ENCODE measurements around the gene THOC7. TPM values are rescaled to one million over a fixed set of nuclear protein-coding genes. Genes with fewer than 3 reads are reported as not detected.

The THOC7 gene
- total RNA-seq, 6 donors from 2014 or later = 16.2 to 77.7 (median 40.6) TPM

- no peaks in the 10 kb centered on the region for H3K9me3 ChIP-seq
- DNase-seq (no peak), ATAC-seq (ENCODE audit: low FRiP score in 2 of 2) (no peak)
- peaks cover 7 to 19% (median 15%) of the 10 kb centered on the region in 4 donors for H3K4me1 ChIP-seq
- WGBS, 2 donors = 1 to 5% methylated on average over 3 of the region's 3 CpGs
- no peaks in the 10 kb centered on the region for H3K27me3 ChIP-seq
- no peak for TF ChIP-seq POLR2AphosphoS5 (IDR thresholded peaks at IDR 0.05)
- no peaks in the 10 kb centered on the region for H3K36me3 ChIP-seq
- peak overlapping the region; percentile 93 to 99 (median 96) for H3K27ac ChIP-seq
- peak overlapping the region; percentile 89 to 99 (median 97) for H3K4me3 ChIP-seq
These were observed 1.3 kb upstream of the THOC7 start for GRCh38 chr3:63864965-63865327.

GRCh38 chr3:63864008-63864964 is 681 bp upstream of the THOC7 start:
- ATAC-seq (ENCODE audit: low FRiP score in 2 of 2) = peak; percentile 39 to 63
- Histone ChIP-seq H3K27me3 (no peaks in the 10 kb centered on the region), H3K27ac (peak overlapping the region; percentile 93 to 99 (median 96)), H3K36me3 (no peaks in the 10 kb centered on the region), H3K4me3 (peak overlapping the region; percentile 89 to 99 (median 97)), H3K9me3 (no peaks in the 10 kb centered on the region), H3K4me1 (peaks cover 7 to 19% (median 15%) of the 10 kb centered on the region in 4 donors)
- 0% methylated on average over 27 to 70 of the region's 93 CpGs for WGBS, 2 donors
- TF ChIP-seq CTCF (IDR thresholded peaks at IDR 0.05) (no peak), POLR2A (IDR thresholded peaks at IDR 0.05) (peak in 1 of 4 donors; percentile 21), EP300 (IDR thresholded peaks at IDR 0.05) (no peak), POLR2AphosphoS5 (IDR thresholded peaks at IDR 0.05) (peak in 1 of 2 donors; percentile 4)
- peak; percentile 55 to 91 for DNase-seq

GRCh38 chr3:63862804-63863149 is 828 bp downstream of the THOC7 start:
- H3K4me1 ChIP-seq = peaks cover 7 to 19% (median 15%) of the 10 kb centered on the region in 4 donors
- peak overlapping the region in 3 of 4 donors; percentile 89 to 99 (median 96) for H3K4me3 ChIP-seq
- no peaks in the 10 kb centered on the region for H3K9me3 ChIP-seq
- no peak for TF ChIP-seq EP300 (IDR thresholded peaks at IDR 0.05)
- no peak for TF ChIP-seq POLR2A (IDR thresholded peaks at IDR 0.05)
- no peak for TF ChIP-seq POLR2AphosphoS5 (IDR thresholded peaks at IDR 0.05)
- H3K27ac ChIP-seq = peak overlapping the region; percentile 85 to 99 (median 92)
- ATAC-seq (ENCODE audit: low FRiP score in 2 of 2) (no peak), DNase-seq (no peak)
- no peaks in the 10 kb centered on the region for H3K27me3 ChIP-seq
- no peaks in the 10 kb centered on the region for H3K36me3 ChIP-seq
- 28 to 29% methylated on average over 5 of the region's 5 CpGs for WGBS, 2 donors

- WGBS, 2 donors = 86 to 94% methylated on average over 5 of the region's 5 CpGs
- TF ChIP-seq POLR2A (IDR thresholded peaks at IDR 0.05) (no peak), EP300 (IDR thresholded peaks at IDR 0.05) (no peak), POLR2AphosphoS5 (IDR thresholded peaks at IDR 0.05) (no peak), CTCF (IDR thresholded peaks at IDR 0.05) (no peak)
- DNase-seq (no peak), ATAC-seq (ENCODE audit: low FRiP score in 2 of 2) (no peak)
- no peaks in the 10 kb centered on the region for H3K36me3 ChIP-seq
- H3K4me3 ChIP-seq = no peak overlapping the region
- no peaks in the 10 kb centered on the region for H3K9me3 ChIP-seq
- no peaks in the 10 kb centered on the region for H3K27me3 ChIP-seq
- H3K4me1 ChIP-seq = peaks cover 7 to 19% (median 15%) of the 10 kb centered on the region in 4 donors
- H3K27ac ChIP-seq = no peak overlapping the region
These were observed 2.3 kb downstream of the THOC7 start for GRCh38 chr3:63861306-63861705.

- Histone ChIP-seq H3K4me1 (peaks cover 7 to 19% (median 15%) of the 10 kb centered on the region in 4 donors), H3K9me3 (no peaks in the 10 kb centered on the region), H3K27me3 (no peaks in the 10 kb centered on the region), H3K4me3 (no peak overlapping the region), H3K36me3 (no peaks in the 10 kb centered on the region), H3K27ac (no peak overlapping the region)
- no peak for TF ChIP-seq EP300 (IDR thresholded peaks at IDR 0.05)
- 81 to 84% methylated on average over 3 of the region's 3 CpGs for WGBS, 2 donors
- no peak for ATAC-seq (ENCODE audit: low FRiP score in 2 of 2)
- no peak for DNase-seq
These were observed 2.8 kb downstream of the THOC7 start for GRCh38 chr3:63860776-63861175.

- no peak for TF ChIP-seq POLR2A (IDR thresholded peaks at IDR 0.05)
- TF ChIP-seq CTCF (IDR thresholded peaks at IDR 0.05) = no peak
- TF ChIP-seq EP300 (IDR thresholded peaks at IDR 0.05) = no peak
- TF ChIP-seq POLR2AphosphoS5 (IDR thresholded peaks at IDR 0.05) = no peak
- 92 to 94% methylated on average over 2 of the region's 2 CpGs for WGBS, 2 donors
- H3K27ac ChIP-seq = no peak overlapping the region
- H3K9me3 ChIP-seq = no peaks in the 10 kb centered on the region
- H3K4me1 ChIP-seq = peaks cover 0 to 8% (median 5%) of the 10 kb centered on the region in 4 donors
- H3K27me3 ChIP-seq = no peaks in the 10 kb centered on the region
- no peaks in the 10 kb centered on the region for H3K36me3 ChIP-seq
- ATAC-seq (ENCODE audit: low FRiP score in 2 of 2) = no peak
- no peak for DNase-seq
- H3K4me3 ChIP-seq = no peak overlapping the region
These were observed 6.3 kb downstream of the THOC7 start for GRCh38 chr3:63857311-63857710.

Data from upper lobe of left lung (tissue), 6 donors.